KMS-11 (cell line): ENCODE data around the gene TUBA3D.
"Not testable (repeated sequence)": the region's sequence is repeated elsewhere in the genome, so short reads cannot be mapped to it uniquely, and the experiment has no call there.

Experiments
- H2AFZ ChIP-seq: fragments of 200-600 bp; sonication (generic); 2 replicates; pipeline ENCODE4 v1.6.1; 2016; ENCODE audit warnings: antibody characterized with exemption, mixed run types, low read depth
- H3K27ac ChIP-seq: fragments of 200-600 bp; sonication (generic); 2 replicates; pipeline ENCODE4 v1.6.1; 2016; ENCODE audit warnings: mild to moderate bottlenecking, mixed run types
- H3K27me3 ChIP-seq: fragments of 200-600 bp; sonication (generic); 2 replicates; pipeline ENCODE4 v1.6.1; 2017; ENCODE audit warnings: mild to moderate bottlenecking, low read depth, mixed run types, moderate library complexity; ENCODE audit not compliant: insufficient read depth
- H3K36me3 ChIP-seq: fragments of 200-600 bp; sonication (generic); 2 replicates; pipeline ENCODE4 v1.6.1; 2017; ENCODE audit warnings: mild to moderate bottlenecking, mixed run types; ENCODE audit not compliant: insufficient read depth
- H3K4me1 ChIP-seq: fragments of 200-600 bp; sonication (generic); 2 replicates; pipeline ENCODE4 v1.6.1; 2016; ENCODE audit warnings: mild to moderate bottlenecking, low read depth, mixed run types; ENCODE audit not compliant: poor library complexity, severe bottlenecking
- H3K4me2 ChIP-seq: fragments of 200-600 bp; sonication (generic); 2 replicates; pipeline ENCODE4 v1.7.0; 2016; ENCODE audit warnings: mild to moderate bottlenecking, mixed run types
- H3K4me3 ChIP-seq: fragments of 200-600 bp; sonication (generic); IDR thresholded peaks from 2 replicates; pipeline ENCODE4 v1.6.1; 2017; ENCODE audit warnings: low read depth, low read length, mixed read lengths; ENCODE audit not compliant: insufficient read depth
- H3K79me2 ChIP-seq: fragments of 200-600 bp; sonication (generic); 2 replicates; pipeline ENCODE4 v1.6.1; 2016; ENCODE audit warnings: low read depth, mixed run types; ENCODE audit not compliant: insufficient read depth
- H3K9ac ChIP-seq: fragments of 200-600 bp; sonication (generic); 2 replicates; pipeline ENCODE4 v1.6.1; 2016; ENCODE audit warnings: mild to moderate bottlenecking, mixed run types
- H4K20me1 ChIP-seq: fragments of 200-600 bp; sonication (generic); 2 replicates; pipeline ENCODE4 v1.6.1; 2016; ENCODE audit warnings: mild to moderate bottlenecking, mixed run types; ENCODE audit not compliant: insufficient read depth
- CTCF ChIP-seq: fragments of 200-600 bp; sonication (generic); conservative IDR thresholded peaks from 2 replicates; pipeline ENCODE4 v1.6.1; 2017; ENCODE audit warnings: low read depth, mild to moderate bottlenecking, antibody characterized with exemption, low read length, moderate library complexity, mixed read lengths

The TUBA3D gene

GRCh38 chr2:131488306-131489205, 12.6 kb downstream of the TUBA3D start:
- Histone ChIP-seq H4K20me1 (no peaks in the 10 kb centered on the region), H3K79me2 (peaks cover 40% of the 10 kb centered on the region), H3K27me3 (no peaks in the 10 kb centered on the region), H2AFZ (no peak overlapping the region), H3K27ac (no peak overlapping the region), H3K4me2 (no peak overlapping the region), H3K4me1 (peaks cover 7% of the 10 kb centered on the region), H3K36me3 (no peaks in the 10 kb centered on the region), H3K4me3 (no peak overlapping the region), H3K9ac (no peak overlapping the region)
- no peak for TF ChIP-seq CTCF

GRCh38 chr2:131490616-131491468, 14.9 kb downstream of the TUBA3D start:
- peaks cover 24% of the 10 kb centered on the region for H3K4me1 ChIP-seq
- not testable (repeated sequence) for H3K36me3 ChIP-seq, H4K20me1 ChIP-seq, H3K4me3 ChIP-seq, H3K27me3 ChIP-seq
- H3K9ac ChIP-seq, result peak overlapping the region; percentile 87
- H3K27ac ChIP-seq, result peak overlapping the region; percentile 55; the same call in 1 of the 2 replicates
- peak overlapping the region; percentile 40; the same call in 1 of the 2 replicates for H2AFZ ChIP-seq
- peak overlapping the region; percentile 71 for H3K4me2 ChIP-seq
- peaks cover 63% of the 10 kb centered on the region for H3K79me2 ChIP-seq

- H4K20me1 ChIP-seq, H3K36me3 ChIP-seq, H3K27me3 ChIP-seq, H3K4me3 ChIP-seq: not testable (repeated sequence)
- peak overlapping the region; percentile 40; the same call in 1 of the 2 replicates for H2AFZ ChIP-seq
- peak overlapping the region; percentile 87 for H3K9ac ChIP-seq
- H3K4me1 ChIP-seq, result peaks cover 27% of the 10 kb centered on the region
- H3K27ac ChIP-seq, result peak overlapping the region; percentile 55; the same call in 1 of the 2 replicates
- peaks cover 66% of the 10 kb centered on the region for H3K79me2 ChIP-seq
- H3K4me2 ChIP-seq, result peak overlapping the region; percentile 71
Observed at GRCh38 chr2:131491469-131491836, 15.5 kb downstream of the TUBA3D start.

GRCh38 chr2:131492015-131492417, 16.1 kb downstream of the TUBA3D start, which contains the start of gene MZT2A:
TSS of gene MZT2A (minus strand) at chr2:131492397. CDS start at chr2:131492376, 21 bp downstream.
- H3K9ac ChIP-seq, result peak within 1 kb of the TSS; percentile 87
- peak within 1 kb of the TSS; percentile 69 for H2AFZ ChIP-seq
- H3K4me3 ChIP-seq, H3K36me3 ChIP-seq, H3K27me3 ChIP-seq, H4K20me1 ChIP-seq: not testable (repeated sequence)
- peaks cover 70% of the 10 kb centered on the region for H3K79me2 ChIP-seq
- peak within 1 kb of the TSS; percentile 82 for H3K27ac ChIP-seq
- peak within 1 kb of the TSS; percentile 93 for H3K4me2 ChIP-seq
- peaks cover 27% of the 10 kb centered on the region for H3K4me1 ChIP-seq

- peak overlapping the region; percentile 69 for H2AFZ ChIP-seq
- no peaks in the 10 kb centered on the region for H3K36me3 ChIP-seq
- TF ChIP-seq CTCF, result peak; percentile 83
- H3K4me2 ChIP-seq, result no peak overlapping the region; the same call in 1 of the 2 replicates
- H3K79me2 ChIP-seq, result peaks cover 76% of the 10 kb centered on the region
- no peaks in the 10 kb centered on the region for H4K20me1 ChIP-seq
- H3K4me1 ChIP-seq, result peaks cover 27% of the 10 kb centered on the region
- peak overlapping the region; percentile 82 for H3K27ac ChIP-seq
- no peaks in the 10 kb centered on the region for H3K27me3 ChIP-seq
- H3K4me3 ChIP-seq, result no peak overlapping the region
- peak overlapping the region; percentile 87 for H3K9ac ChIP-seq
Observed at GRCh38 chr2:131492418-131493198, 16.7 kb downstream of the TUBA3D start.
